CD14-positive monocyte (primary cell): Measurements from ENCODE around the gene ANKRD44. TPM values are rescaled to one million over a fixed set of nuclear protein-coding genes. Genes with fewer than 3 reads are reported as not detected.

Experiments
- DNase-seq, 3 donors: peaks; one replicate each; pipeline ENCODE4 v3.0.0-alpha.2; 2011 to 2022
- H2AFZ ChIP-seq: 2 replicates; pipeline ENCODE4 v1.6.0; 2012; ENCODE audit warnings: mild to moderate bottlenecking, low read depth, low read length, inconsistent platforms; ENCODE audit not compliant: insufficient read depth, poor library complexity, severe bottlenecking
- H3K27ac ChIP-seq, 2 donors: 1 replicate in 1 of 2; 2 replicates in 1 of 2; pipeline ENCODE4 v1.5.1; 2012 to 2013; ENCODE audit warnings: low read length in 2 of 2, control low read depth in 1 of 2, inconsistent platforms in 1 of 2, low read depth in 1 of 2, mild to moderate bottlenecking in 1 of 2
- H3K27me3 ChIP-seq, 2 donors: one replicate each; pipeline versions ENCODE4 v1.6.0 to v1.6.1; 2011 to 2013; ENCODE audit warnings: low read length in 2 of 2; ENCODE audit not compliant: control insufficient read depth in 2 of 2, insufficient read depth in 2 of 2
- H3K36me3 ChIP-seq, 2 donors: replicated peaks in 1 of 2; 1 replicate in 1 of 2; 2 replicates in 1 of 2; pipeline versions ENCODE4 v1.5.1 to v1.6.1; 2012 to 2013; ENCODE audit warnings: low read length in 2 of 2, control low read depth in 1 of 2, inconsistent platforms in 1 of 2, mild to moderate bottlenecking in 1 of 2; ENCODE audit not compliant: insufficient read depth in 2 of 2, control insufficient read depth in 1 of 2
- H3K4me1 ChIP-seq, 2 donors: 1 replicate in 1 of 2; 2 replicates in 1 of 2; pipeline versions ENCODE4 v1.5.1 to v1.6.1; 2012 to 2013; ENCODE audit warnings: low read length in 2 of 2, control low read depth in 1 of 2, inconsistent platforms in 1 of 2, mild to moderate bottlenecking in 1 of 2, moderate library complexity in 1 of 2; ENCODE audit not compliant: insufficient read depth in 2 of 2, control insufficient read depth in 1 of 2
- H3K4me2 ChIP-seq: replicated peaks from 2 replicates; pipeline ENCODE3; 2012; ENCODE audit warnings: low read length, moderate library complexity, mild to moderate bottlenecking; ENCODE audit not compliant: poor library complexity, severe bottlenecking; ENCODE audit errors: extremely low read depth
- H3K4me3 ChIP-seq, 3 experiments: fragments of 200-600 bp in 1 of 3; sonication (generic) in 1 of 3; replicated peaks in 1 of 3; 1 replicate in 2 of 3; 2 replicates in 1 of 3; pipeline ENCODE4 v1.5.1; 2011 to 2013; ENCODE audit warnings: low read length in 3 of 3, mild to moderate bottlenecking in 3 of 3, control low read depth in 2 of 3, low read depth in 2 of 3, inconsistent platforms in 1 of 3, moderate library complexity in 1 of 3
- H3K79me2 ChIP-seq: 2 replicates; pipeline ENCODE4 v1.6.0; 2012; ENCODE audit warnings: mild to moderate bottlenecking, control low read depth, inconsistent platforms, low read length, moderate library complexity; ENCODE audit not compliant: insufficient read depth
- H3K9ac ChIP-seq: 2 replicates; pipeline ENCODE4 v1.6.0; 2017; ENCODE audit warnings: low read length, mild to moderate bottlenecking; ENCODE audit not compliant: insufficient read depth, poor library complexity, severe bottlenecking
- H3K9me3 ChIP-seq, 2 donors: replicated peaks in 1 of 2; 1 replicate in 1 of 2; 2 replicates in 1 of 2; pipeline versions ENCODE4 v1.5.1 to v1.6.1; 2012 to 2013; ENCODE audit warnings: low read length in 2 of 2, control low read depth in 1 of 2; ENCODE audit not compliant: control insufficient read depth in 1 of 2, insufficient read depth in 1 of 2
- H4K20me1 ChIP-seq: 2 replicates; pipeline ENCODE4 v1.6.0; 2012; ENCODE audit warnings: mild to moderate bottlenecking, low read length, control low read depth, moderate library complexity; ENCODE audit not compliant: insufficient read depth
- H3K27ac Mint-ChIP-seq, 7 donors: one replicate each; pipeline ENCODE4 v1.8.0; 2020; ENCODE audit warnings: mild to moderate bottlenecking in 7 of 7, mixed read lengths in 7 of 7, moderate library complexity in 6 of 7, inconsistent platforms in 2 of 7
- H3K27me3 Mint-ChIP-seq, 3 donors: one replicate each; pipeline ENCODE4 v1.8.0; 2021 to 2022; ENCODE audit warnings: low read depth in 3 of 3, mild to moderate bottlenecking in 3 of 3, mixed read lengths in 3 of 3, moderate library complexity in 3 of 3, inconsistent platforms in 1 of 3
- H3K36me3 Mint-ChIP-seq, 2 donors: one replicate each; pipeline ENCODE4 v1.8.0; 2020; ENCODE audit warnings: mixed read lengths in 2 of 2, inconsistent platforms in 1 of 2, mild to moderate bottlenecking in 1 of 2
- H3K4me1 Mint-ChIP-seq: one replicate; pipeline ENCODE4 v1.8.0; 2020; ENCODE audit warnings: mild to moderate bottlenecking, mixed read lengths
- H3K4me3 Mint-ChIP-seq, 2 donors: one replicate each; pipeline ENCODE4 v1.8.0; 2020; ENCODE audit warnings: mild to moderate bottlenecking in 2 of 2, mixed read lengths in 2 of 2, moderate library complexity in 1 of 2
- H3K9me3 Mint-ChIP-seq, 7 donors: one replicate each; pipeline ENCODE4 v1.8.0; 2020 to 2022; ENCODE audit warnings: mixed read lengths in 7 of 7, mild to moderate bottlenecking in 6 of 7, moderate library complexity in 6 of 7, inconsistent platforms in 2 of 7
- WGBS: methylation state at CpG from one replicate; pipeline ENCODE4 v1.1.5; 2013; ENCODE audit warnings: missing lambda C conversion rate; ENCODE audit not compliant: insufficient coverage; 5-methylcytosine and 5-hydroxymethylcytosine counted together
- intact Hi-C, 2 donors: fragments of 100-400 bp; cut with micrococcal nuclease; formaldehyde crosslinking; loops; one replicate each; pipeline versions ENCODE4 v1.15.0 to v1.15.1; 2023
- polyA plus RNA-seq, 3 donors: library from polyadenylated mRNA; depleted of rRNA in 1 of 3; unstranded in 2 of 3; stranded (reverse) in 1 of 3; fragments of 300-500 nt in 2 of 3; fragments of >200 nt in 1 of 3; fragmentation: Illumina TruSeq in 2 of 3; gene quantifications; 1 replicate in 2 of 3; 2 replicates in 1 of 3; pipeline ENCODE4 v1.2.3, GENCODE V29; 2012 to 2021
- TF ChIP-seq, protein P1 (sequence below): fragments of 200-600 bp; IDR thresholded peaks from one replicate; pipeline ENCODE4 v1.8.0; 2022; ENCODE audit warnings: antibody characterized with exemption, mild to moderate bottlenecking

ANKRD44 gene
- polyA plus RNA-seq, 3 donors, result 55.7 to 91.9 (median 64.9) TPM

DNA sequence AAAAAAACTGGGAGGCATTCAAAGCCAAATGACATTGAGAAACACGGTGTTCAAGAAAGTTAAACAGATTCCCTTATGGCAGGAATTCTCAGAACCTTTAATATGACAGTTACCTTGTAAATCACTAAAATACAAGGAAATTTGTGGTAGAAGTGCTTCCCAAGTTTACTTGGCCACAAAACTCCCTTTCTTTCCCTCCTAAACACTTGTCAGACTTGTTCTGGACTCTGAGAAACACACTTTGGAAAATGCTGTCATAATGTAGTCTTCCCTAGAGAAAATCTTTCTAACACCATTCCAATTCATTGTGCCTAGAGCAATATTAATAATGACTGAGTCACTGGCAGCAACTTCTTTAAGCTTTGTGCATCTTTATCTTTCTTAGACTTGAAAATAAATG is 140.4 kb downstream of the ANKRD44 start:
- peaks cover 0 to 1% (median 0%) of the 10 kb centered on the region in 3 donors for H3K27me3 Mint-ChIP-seq
- no peak overlapping the region for H3K9ac ChIP-seq
- H3K27me3 ChIP-seq, result no peaks in the 10 kb centered on the region
- TF ChIP-seq, protein P1, sequence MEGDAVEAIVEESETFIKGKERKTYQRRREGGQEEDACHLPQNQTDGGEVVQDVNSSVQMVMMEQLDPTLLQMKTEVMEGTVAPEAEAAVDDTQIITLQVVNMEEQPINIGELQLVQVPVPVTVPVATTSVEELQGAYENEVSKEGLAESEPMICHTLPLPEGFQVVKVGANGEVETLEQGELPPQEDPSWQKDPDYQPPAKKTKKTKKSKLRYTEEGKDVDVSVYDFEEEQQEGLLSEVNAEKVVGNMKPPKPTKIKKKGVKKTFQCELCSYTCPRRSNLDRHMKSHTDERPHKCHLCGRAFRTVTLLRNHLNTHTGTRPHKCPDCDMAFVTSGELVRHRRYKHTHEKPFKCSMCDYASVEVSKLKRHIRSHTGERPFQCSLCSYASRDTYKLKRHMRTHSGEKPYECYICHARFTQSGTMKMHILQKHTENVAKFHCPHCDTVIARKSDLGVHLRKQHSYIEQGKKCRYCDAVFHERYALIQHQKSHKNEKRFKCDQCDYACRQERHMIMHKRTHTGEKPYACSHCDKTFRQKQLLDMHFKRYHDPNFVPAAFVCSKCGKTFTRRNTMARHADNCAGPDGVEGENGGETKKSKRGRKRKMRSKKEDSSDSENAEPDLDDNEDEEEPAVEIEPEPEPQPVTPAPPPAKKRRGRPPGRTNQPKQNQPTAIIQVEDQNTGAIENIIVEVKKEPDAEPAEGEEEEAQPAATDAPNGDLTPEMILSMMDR, result no peak
- no peak for DNase-seq
- no peaks in the 10 kb centered on the region for H3K9me3 ChIP-seq
- H3K4me3 Mint-ChIP-seq, result no peak overlapping the region
- H3K36me3 Mint-ChIP-seq, result peaks cover 23 to 26% of the 10 kb centered on the region in 2 donors
- H3K36me3 ChIP-seq, result peaks cover 2 to 37% of the 10 kb centered on the region in 2 donors
- no peak overlapping the region for H3K4me2 ChIP-seq
- H3K4me3 ChIP-seq, result no peak overlapping the region
- intact Hi-C loops, result no loop called here
- peaks cover 84% of the 10 kb centered on the region for H3K79me2 ChIP-seq
- WGBS, result no CpG with 5 or more reads among the region's 1 CpG
- peaks cover 100% of the 10 kb centered on the region for H4K20me1 ChIP-seq
- H3K27ac Mint-ChIP-seq, result peak overlapping the region in 2 of 7 donors; percentile 41 to 63
- H3K4me1 Mint-ChIP-seq, result peaks cover 15% of the 10 kb centered on the region
- H3K4me1 ChIP-seq, result peaks cover 10 to 13% of the 10 kb centered on the region in 2 donors
- H2AFZ ChIP-seq, result no peak overlapping the region
- no peak overlapping the region for H3K27ac ChIP-seq
- no peaks in the 10 kb centered on the region for H3K9me3 Mint-ChIP-seq

DNA sequence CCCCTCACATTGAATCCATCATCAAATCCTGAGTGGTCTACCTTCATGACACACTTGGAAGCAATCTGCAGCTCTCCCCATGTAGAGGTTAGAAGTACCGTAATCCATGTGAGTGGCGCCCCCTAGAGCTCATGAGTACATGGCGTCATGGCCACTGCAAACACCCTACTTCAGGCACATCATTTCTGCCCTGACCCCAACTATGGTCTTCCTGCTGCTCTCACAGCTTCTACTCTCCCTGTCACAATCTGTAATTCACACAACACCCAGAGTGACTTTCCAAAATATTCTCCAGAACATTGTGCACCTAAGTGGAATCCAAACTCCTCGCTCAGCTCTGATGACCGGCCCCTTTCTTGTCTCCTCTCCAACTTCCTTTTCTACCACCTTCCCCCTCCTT is 141.9 kb downstream of the ANKRD44 start:
- Histone ChIP-seq H3K4me2 (peak overlapping the region; percentile 47), H3K4me1 (peaks cover 10 to 13% of the 10 kb centered on the region in 2 donors), H2AFZ (no peak overlapping the region), H3K27me3 (no peaks in the 10 kb centered on the region), H3K27ac (peak overlapping the region in 1 of 2 donors; percentile 68), H3K4me3 (no peak overlapping the region), H3K9ac (no peak overlapping the region), H4K20me1 (peaks cover 100% of the 10 kb centered on the region), H3K36me3 (peaks cover 2 to 38% of the 10 kb centered on the region in 2 donors), H3K79me2 (peaks cover 87% of the 10 kb centered on the region), H3K9me3 (no peaks in the 10 kb centered on the region)
- DNase-seq, result peak; percentile 56 to 72 (median 71)
- TF ChIP-seq, protein P1, result peak; percentile 83
- peaks cover 21% of the 10 kb centered on the region for H3K4me1 Mint-ChIP-seq
- H3K9me3 Mint-ChIP-seq, result no peaks in the 10 kb centered on the region
- H3K4me3 Mint-ChIP-seq, result peak overlapping the region; percentile 54 to 57
- H3K27ac Mint-ChIP-seq, result peak overlapping the region; percentile 41 to 83 (median 70)
- WGBS, result 16% methylated on average over 5 of the region's 5 CpGs
- intact Hi-C loops, result loop anchor here (5.0 to 10.0 kb wide), 3 partner anchors 51 to 184 kb away; no protein-coding TSS in a partner anchor
- peaks cover 0 to 1% (median 0%) of the 10 kb centered on the region in 3 donors for H3K27me3 Mint-ChIP-seq
- peaks cover 22 to 29% of the 10 kb centered on the region in 2 donors for H3K36me3 Mint-ChIP-seq
